ENCODE measurements around the gene C8G.

The C8G gene

GRCh38 chr9:136977223-136977622 lies 32.2 kb downstream of the C8G start, which contains the start of gene PTGDS:
Gene PTGDS, plus strand, starts transcription at chr9:136977504. Its CDS starts 75 bp downstream, at chr9:136977579.
- FAIRE-seq = no peak

DNA sequence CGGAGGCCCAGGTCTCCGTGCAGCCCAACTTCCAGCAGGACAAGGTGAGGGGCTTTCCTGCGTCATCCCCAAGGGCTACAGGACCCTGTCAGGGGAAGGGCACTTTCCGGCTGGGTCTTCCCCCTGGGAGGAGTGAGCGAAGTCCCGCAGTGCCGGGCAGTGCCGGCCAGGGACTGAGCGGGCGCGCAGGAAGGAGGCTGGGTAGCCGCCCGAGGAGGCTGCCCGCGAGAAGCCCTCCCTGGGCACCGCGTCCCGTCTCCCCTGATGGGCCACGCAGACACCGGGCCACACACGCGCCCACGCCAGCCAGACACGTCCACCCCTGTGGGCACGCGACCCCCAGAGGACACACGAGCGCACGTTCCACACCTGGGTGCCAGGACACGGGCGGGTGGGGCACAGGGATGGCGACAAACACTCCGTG lies 32.6 kb downstream of the C8G start:
- no peak for FAIRE-seq

More at GRCh38 chr9:136977223-136977622, 32.2 kb downstream of the C8G start, which contains the start of gene PTGDS:
- DNase-seq (ENCODE audit: insufficient read length, low spot score) = no peak
- no peak for TF ChIP-seq CTCF (IDR thresholded peaks at IDR 0.05; ENCODE audit: insufficient read depth, missing control alignments)

DNA sequence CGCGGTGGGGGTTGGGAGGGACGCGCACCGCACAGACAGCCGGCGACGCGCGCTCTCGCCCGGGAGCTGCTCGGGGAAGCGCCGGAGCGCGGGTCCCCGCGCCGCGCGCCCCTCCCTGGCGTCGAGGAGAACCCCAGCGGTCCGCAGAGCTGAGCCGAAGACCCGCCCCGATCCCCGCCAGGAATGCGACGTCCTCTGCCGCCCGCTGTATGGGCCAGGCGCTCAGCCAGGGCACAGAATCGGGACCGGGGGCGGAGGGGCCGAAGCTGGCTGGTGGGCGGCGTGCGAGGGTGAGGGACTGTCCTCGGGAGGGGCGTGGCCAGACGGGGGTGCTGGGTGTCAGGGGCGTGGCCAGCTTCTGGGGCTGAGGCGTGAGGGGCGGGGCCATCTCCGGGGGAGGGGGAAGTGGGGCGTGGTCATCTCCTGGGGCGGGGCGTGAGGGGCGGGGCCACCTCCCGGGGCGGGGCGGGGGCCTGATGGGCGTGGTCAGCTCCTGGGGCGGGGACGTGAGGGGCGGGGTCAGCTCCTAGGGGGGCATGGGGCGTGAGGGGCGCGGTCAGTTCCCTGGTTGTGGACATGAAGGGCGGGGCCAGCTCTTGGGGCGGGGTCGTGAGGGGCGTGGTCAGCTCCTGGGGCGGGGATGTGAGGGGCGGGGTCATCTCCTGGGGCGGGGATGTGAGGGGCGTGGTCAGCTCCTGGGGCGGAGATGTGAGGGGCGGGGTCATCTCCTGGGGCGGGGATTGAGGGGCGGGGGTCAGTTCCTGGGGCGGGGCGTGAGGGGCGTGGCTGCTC lies 33.2 kb downstream of the C8G start:
- no peak for TF ChIP-seq CTCF (IDR thresholded peaks at IDR 0.05; ENCODE audit: insufficient read depth, missing control alignments)
- DNase-seq (ENCODE audit: insufficient read length, low spot score) = no peak
- FAIRE-seq = no peak

More for the DNA sequence above, 32.6 kb downstream of the C8G start:
- no peak for DNase-seq (ENCODE audit: insufficient read length, low spot score)
- TF ChIP-seq CTCF (IDR thresholded peaks at IDR 0.05; ENCODE audit: insufficient read depth, missing control alignments) = no peak

DNA sequence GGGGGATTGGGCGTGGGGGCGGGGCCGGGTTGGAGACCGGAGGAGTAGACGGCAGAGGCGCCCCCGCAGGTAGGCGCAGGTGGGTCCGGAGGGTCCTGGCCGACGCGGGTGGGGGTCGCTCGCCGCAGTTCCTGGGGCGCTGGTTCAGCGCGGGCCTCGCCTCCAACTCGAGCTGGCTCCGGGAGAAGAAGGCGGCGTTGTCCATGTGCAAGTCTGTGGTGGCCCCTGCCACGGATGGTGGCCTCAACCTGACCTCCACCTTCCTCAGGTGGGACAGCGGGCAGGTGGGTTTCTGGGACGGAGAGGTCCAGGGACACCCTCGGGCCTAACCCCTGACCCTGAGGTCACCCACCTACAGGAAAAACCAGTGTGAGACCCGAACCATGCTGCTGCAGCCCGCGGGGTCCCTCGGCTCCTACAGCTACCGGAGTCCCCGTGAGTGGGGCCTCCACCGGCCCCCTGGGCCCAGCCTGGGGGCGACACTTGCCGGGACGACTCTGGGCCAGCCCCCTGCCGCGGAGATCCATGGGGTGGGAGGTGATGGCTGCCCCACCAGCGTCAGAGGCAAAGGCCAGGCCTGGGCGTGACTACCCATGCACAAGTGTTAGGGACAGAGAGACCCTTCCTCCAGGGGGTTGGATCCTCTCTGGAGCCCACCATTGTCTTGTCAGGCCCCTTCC lies 34.0 kb downstream of the C8G start:
- FAIRE-seq = no peak
- no peak for TF ChIP-seq CTCF (IDR thresholded peaks at IDR 0.05; ENCODE audit: insufficient read depth, missing control alignments)
- DNase-seq (ENCODE audit: insufficient read length, low spot score) = no peak

DNA sequence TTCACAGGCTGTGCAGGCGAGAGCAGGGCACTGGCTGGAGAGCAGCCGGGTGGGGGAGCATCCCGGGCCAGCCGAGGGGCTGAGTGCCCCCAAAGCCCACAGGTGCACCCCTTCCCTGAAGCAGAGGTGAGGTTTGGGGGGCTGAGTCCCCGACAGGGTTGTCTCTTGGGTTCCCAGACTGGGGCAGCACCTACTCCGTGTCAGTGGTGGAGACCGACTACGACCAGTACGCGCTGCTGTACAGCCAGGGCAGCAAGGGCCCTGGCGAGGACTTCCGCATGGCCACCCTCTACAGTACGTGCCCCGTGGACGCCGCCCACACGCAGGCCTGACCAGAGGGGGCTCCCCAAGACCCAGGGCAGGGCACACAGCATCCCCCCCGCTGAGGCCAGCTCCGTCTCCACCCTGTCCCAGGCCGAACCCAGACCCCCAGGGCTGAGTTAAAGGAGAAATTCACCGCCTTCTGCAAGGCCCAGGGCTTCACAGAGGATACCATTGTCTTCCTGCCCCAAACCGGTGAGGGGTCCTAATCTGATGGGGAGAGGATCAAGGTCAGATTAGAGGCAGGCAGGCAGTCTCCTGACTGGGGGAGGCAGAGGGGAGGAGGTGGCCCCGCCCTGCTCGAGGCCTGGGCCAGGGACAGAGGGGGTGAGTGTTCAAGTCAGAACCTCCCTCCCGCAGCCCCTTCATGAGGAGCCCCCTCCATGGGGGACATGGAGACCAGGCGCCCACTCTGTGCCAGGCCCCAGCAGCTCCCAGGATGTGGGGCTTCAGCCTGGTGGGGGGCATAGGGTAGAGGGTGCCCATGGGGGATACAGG lies 34.9 kb downstream of the C8G start:
- FAIRE-seq (no peak), DNase-seq (ENCODE audit: insufficient read length, low spot score) (no peak)
- TF ChIP-seq CTCF (IDR thresholded peaks at IDR 0.05; ENCODE audit: insufficient read depth, missing control alignments) = no peak

DNA sequence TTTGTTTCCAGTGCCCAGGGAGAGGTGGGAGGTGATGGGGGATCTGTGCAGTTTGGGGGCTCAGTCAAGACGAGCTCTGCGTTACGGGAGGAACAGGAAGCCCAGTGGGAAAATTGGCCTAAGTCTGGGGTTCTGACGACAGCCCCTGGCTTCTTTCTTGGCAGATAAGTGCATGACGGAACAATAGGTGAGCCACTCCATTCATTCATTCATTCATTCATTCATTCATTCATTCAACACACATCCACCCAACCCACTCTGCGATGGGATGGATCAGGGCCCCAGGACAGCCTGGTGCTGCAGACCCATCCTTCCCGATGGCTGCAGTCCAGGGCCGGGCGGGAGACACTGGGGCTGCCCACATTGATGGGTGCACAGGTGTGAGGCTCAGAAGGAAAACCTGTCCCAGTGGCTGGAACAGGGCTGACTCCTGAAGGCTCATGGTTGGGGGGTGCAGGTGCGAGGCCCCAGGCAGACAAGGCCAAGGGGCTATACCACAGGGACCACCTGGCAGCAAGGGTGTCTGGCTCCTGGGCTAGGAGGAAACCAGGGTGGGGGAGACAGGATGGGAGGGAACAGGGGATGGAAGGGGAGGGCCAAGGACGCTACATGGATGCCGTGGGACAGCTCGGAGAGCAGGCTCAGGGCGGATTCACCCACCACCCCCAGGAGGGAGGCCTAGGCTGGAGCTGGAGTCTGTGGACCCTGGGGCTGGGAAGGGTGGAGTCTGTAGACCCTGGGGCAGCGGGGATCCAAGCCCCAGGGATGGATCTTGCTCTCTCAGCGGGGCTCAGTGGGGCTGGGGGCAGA lies 35.8 kb downstream of the C8G start:
- TF ChIP-seq CTCF (IDR thresholded peaks at IDR 0.05; ENCODE audit: insufficient read depth, missing control alignments) = no peak
- no peak for DNase-seq (ENCODE audit: insufficient read length, low spot score)

More for the DNA sequence above, 35.8 kb downstream of the C8G start:
- no peak for FAIRE-seq

All from D721Med (cell line).